ENCODE results near the gene ABCA1. TPM values are rescaled to one million over a fixed set of nuclear protein-coding genes. Genes with fewer than 3 reads are reported as not detected.

The ABCA1 gene
- total and polyA plus RNA-seq, 2 of the 13 experiments (the other 11 are each of a cell fraction or from before 2014, with no cell fraction given) = 26.8 to 63.8 TPM

- TF ChIP-seq ZHX1 (CRISPR knock-in tag; IDR thresholded peaks at IDR 0.05; ENCODE audit: low read depth) (no peak), PRPF4 (IDR thresholded peaks at IDR 0.05; ENCODE audit: low read depth, low read length, poor library complexity, severe bottlenecking) (no peak), ISX (CRISPR knock-in tag; conservative IDR thresholded peaks at IDR 0.05) (no peak), CBFB (CRISPR knock-in tag; IDR thresholded peaks at IDR 0.05) (no peak), KLF16 (CRISPR knock-in tag; IDR thresholded peaks at IDR 0.05) (no peak; a peak in 1 of 4 replicates), ZNF615 (CRISPR knock-in tag; IDR thresholded peaks at IDR 0.05; ENCODE audit: borderline replicate concordance) (no peak), CTCF (CRISPR knock-in tag; IDR thresholded peaks at IDR 0.05) (no peak; the same call in 1 of the 2 replicates), ZNF543 (CRISPR knock-in tag; IDR thresholded peaks at IDR 0.05) (no peak; the same call in 1 of the 2 replicates), KAT7 (CRISPR knock-in tag; IDR thresholded peaks at IDR 0.05; ENCODE audit: borderline replicate concordance) (0 out of 2 replicates have a peak, but pooled peaks have one; percentile 43), NR3C1 (CRISPR knock-in tag; IDR thresholded peaks at IDR 0.05) (no peak), ZFP41 (CRISPR knock-in tag; IDR thresholded peaks at IDR 0.05; ENCODE audit: borderline replicate concordance) (no peak)
Observed at GRCh38 chr9:104968025-104968982, 40.3 kb upstream of the ABCA1 start (continued).
